Adrenal gland (tissue), 12 donors: Measurements from ENCODE around the gene C22orf31. TPM values are rescaled to one million over a fixed set of nuclear protein-coding genes. Genes with fewer than 3 reads are reported as not detected.

Experiments
- DNase-seq, 7 donors: peaks; one replicate each; pipeline ENCODE4 v3.0.0-alpha.2; 2019 to 2020
- H3K27ac ChIP-seq, 5 donors: fragments of 200-600 bp; sonication (generic) in 4 of 5; 1 replicate in 3 of 5; 2 replicates in 2 of 5; pipeline versions ENCODE4 v1.5.1 to v1.8.0; 2016 to 2020; ENCODE audit warnings: mild to moderate bottlenecking in 1 of 5
- H3K27me3 ChIP-seq: fragments of 200-600 bp; 2 replicates; pipeline ENCODE4 v1.8.0; 2021
- H3K36me3 ChIP-seq, 2 donors: fragments of 200-600 bp; replicated peaks in 1 of 2; 1 replicate in 1 of 2; 2 replicates in 1 of 2; pipeline versions ENCODE4 v1.5.1 to v1.8.0; 2018 to 2022
- H3K4me1 ChIP-seq, 2 donors: fragments of 200-600 bp; replicated peaks in 1 of 2; 1 replicate in 1 of 2; 2 replicates in 1 of 2; pipeline versions ENCODE4 v1.5.1 to v1.8.0; 2018 to 2021
- H3K4me3 ChIP-seq, 4 donors: fragments of 200-600 bp; sonication (generic) in 3 of 4; one replicate each; pipeline ENCODE4 v1.5.1; 2016 to 2018
- H3K9me3 ChIP-seq, 3 donors: fragments of 200-600 bp; sonication (generic) in 1 of 3; replicated peaks in 1 of 3; 1 replicate in 2 of 3; 2 replicates in 1 of 3; pipeline versions ENCODE4 v1.5.1 to v1.8.0; 2016 to 2021
- POLR2A ChIP-seq, 2 donors: fragments of 450-650 bp; IDR thresholded peaks; one replicate each; pipeline ENCODE4 v1.6.1; 2017; ENCODE audit warnings: antibody characterized with exemption in 2 of 2, mild to moderate bottlenecking in 2 of 2, moderate library complexity in 1 of 2
- WGBS, 4 donors: extraction: QIAGEN DNeasy Blood & Tissue Kit in 2 of 4; methylation state at CpG; one replicate each; pipeline versions ENCODE4 v1.1.5 to v1.1.7; 2013 to 2017; 5-methylcytosine and 5-hydroxymethylcytosine counted together
- intact Hi-C, 2 donors: fragments of 100-400 bp; cut with DNase I; formaldehyde crosslinking; loops; one replicate each; pipeline versions ENCODE4 v1.14.1 to v1.15.0; 2022 to 2023
- polyA plus RNA-seq, 3 donors: library from polyadenylated mRNA; stranded (reverse); fragments of 200-250 nt in 2 of 3; fragments of 350-450 nt in 1 of 3; fragmentation: Illumina TruSeq in 1 of 3; extraction: RNeasy Lipid Tissue Mini Kit (QIAGEN cat#74804) in 1 of 3; gene quantifications; one replicate each; pipeline ENCODE4 v1.2.3, GENCODE V29; 2013 to 2014
- total RNA-seq, 9 donors: library from RNA; depleted of rRNA in 4 of 9; stranded (reverse); fragments of >200 nt in 4 of 9; fragments of 120-200 nt in 1 of 9; fragmentation: NEBNext Ultra II Directional in 1 of 9; extraction: Animal tissue kit (Norgen Biotek cat#: 25700) in 1 of 9; gene quantifications; one replicate each; pipeline versions ENCODE4 v1.1.0 to v1.2.4, GENCODE V29; 2013 to 2023
- TF ChIP-seq, protein P1 (sequence below), 6 experiments: fragments of 450-650 bp in 4 of 6; fragments of 200-600 bp in 2 of 6; sonication (generic) in 1 of 6; IDR thresholded peaks; 1 replicate in 5 of 6; 2 replicates in 1 of 6; pipeline versions ENCODE4 v1.5.1 to v1.8.0; 2016 to 2021; ENCODE audit warnings: antibody characterized with exemption in 6 of 6, mild to moderate bottlenecking in 2 of 6, moderate library complexity in 1 of 6
- donor health status: healthy with polysubstance abuse.
- donor health status: Bipolar disorder and iron deficiency.
- donor health status: DM: yes; HTN: yes; CAD: no.
- donor health status: DM: no; HTN: no; CAD: no.
- donor health status: DM: no; HTN: no; CAD: no.
- donor health status: DM: yes; HTN: yes; CAD: no.

C22orf31 gene
- total and polyA plus RNA-seq, 12 donors, result 0.11 to 1.9 (median 0.90) TPM; not detected in 8

DNA sequence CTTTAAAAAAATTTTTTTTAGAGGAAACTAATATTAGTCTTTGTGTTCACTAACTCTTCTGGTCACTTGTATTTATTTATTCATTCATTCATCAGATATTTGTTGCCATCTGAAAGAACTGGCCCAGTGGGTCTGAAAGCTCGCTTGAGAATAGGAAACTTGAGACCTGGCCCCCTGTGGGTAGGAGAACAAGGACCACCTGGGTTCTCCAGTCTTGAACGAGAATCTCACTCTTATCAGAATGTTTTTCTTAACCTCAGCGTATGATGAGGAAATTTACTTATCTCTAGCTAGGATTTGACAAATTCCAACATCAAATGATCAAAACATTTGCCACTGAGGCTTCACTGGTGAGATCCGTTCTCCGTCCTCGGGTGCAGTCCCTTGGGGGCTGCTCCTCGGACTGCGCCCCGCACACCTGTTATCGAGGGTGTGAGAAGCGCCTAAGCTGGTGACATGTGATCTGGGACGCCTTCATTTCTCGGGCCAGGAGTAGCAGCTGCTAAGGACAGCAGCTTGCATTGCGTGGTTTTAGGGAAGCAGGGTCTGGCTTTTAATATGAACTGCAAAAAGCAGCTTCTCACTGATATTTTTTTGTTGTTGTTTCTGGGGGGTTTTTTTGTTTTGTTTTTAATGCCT, 6.3 kb downstream of the C22orf31 start:
- no peaks in the 10 kb centered on the region for H3K9me3 ChIP-seq
- no peak for TF ChIP-seq POLR2A (IDR thresholded peaks at IDR 0.05)
- TF ChIP-seq, protein P1, sequence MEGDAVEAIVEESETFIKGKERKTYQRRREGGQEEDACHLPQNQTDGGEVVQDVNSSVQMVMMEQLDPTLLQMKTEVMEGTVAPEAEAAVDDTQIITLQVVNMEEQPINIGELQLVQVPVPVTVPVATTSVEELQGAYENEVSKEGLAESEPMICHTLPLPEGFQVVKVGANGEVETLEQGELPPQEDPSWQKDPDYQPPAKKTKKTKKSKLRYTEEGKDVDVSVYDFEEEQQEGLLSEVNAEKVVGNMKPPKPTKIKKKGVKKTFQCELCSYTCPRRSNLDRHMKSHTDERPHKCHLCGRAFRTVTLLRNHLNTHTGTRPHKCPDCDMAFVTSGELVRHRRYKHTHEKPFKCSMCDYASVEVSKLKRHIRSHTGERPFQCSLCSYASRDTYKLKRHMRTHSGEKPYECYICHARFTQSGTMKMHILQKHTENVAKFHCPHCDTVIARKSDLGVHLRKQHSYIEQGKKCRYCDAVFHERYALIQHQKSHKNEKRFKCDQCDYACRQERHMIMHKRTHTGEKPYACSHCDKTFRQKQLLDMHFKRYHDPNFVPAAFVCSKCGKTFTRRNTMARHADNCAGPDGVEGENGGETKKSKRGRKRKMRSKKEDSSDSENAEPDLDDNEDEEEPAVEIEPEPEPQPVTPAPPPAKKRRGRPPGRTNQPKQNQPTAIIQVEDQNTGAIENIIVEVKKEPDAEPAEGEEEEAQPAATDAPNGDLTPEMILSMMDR (IDR thresholded peaks at IDR 0.05), result no peak
- H3K36me3 ChIP-seq, result peaks cover 0 to 4% of the 10 kb centered on the region in 2 donors
- DNase-seq, result no peak
- intact Hi-C loops, result no loop called here
- H3K4me3 ChIP-seq, result no peak overlapping the region
- WGBS, 4 donors, result 77 to 84% (median 82%) methylated on average over 14 of the region's 14 CpGs
- peaks cover 0 to 5% of the 10 kb centered on the region in 2 donors for H3K4me1 ChIP-seq
- no peak overlapping the region for H3K27ac ChIP-seq
- no peaks in the 10 kb centered on the region for H3K27me3 ChIP-seq

DNA sequence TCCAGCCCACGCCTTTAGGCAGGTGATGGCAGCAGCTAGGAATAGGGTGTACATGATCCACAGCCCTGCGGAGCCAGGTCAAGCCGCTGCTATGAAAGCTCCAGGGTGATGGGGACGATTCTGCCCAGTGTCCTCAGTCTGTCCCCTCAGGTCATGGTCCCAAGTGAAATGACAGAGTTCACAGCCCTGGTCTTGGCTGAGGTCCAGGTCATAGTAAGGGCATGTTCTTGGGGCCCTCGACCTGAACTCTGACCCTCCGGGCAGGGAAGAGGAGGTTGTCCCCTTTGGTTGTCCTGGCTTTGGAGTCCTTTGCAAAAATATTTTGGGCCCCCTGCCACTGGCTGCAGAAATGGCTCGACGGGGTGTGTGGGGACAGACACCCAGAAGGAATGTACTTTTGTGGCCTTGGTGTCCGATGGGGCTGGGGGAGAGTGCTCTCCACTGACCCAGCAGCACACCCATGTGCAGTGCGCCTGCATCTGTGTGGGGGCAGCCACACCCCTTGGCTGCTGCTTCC, 7.3 kb downstream of the C22orf31 start:
- Histone ChIP-seq H3K27ac (no peak overlapping the region), H3K4me3 (no peak overlapping the region), H3K36me3 (peaks cover 0 to 14% of the 10 kb centered on the region in 2 donors), H3K27me3 (no peaks in the 10 kb centered on the region), H3K4me1 (peaks cover 0 to 4% of the 10 kb centered on the region in 2 donors), H3K9me3 (no peaks in the 10 kb centered on the region)
- no peak for DNase-seq
- intact Hi-C loops, result no loop called here
- 71 to 76% (median 73%) methylated on average over 5 to 10 of the region's 10 CpGs for WGBS, 4 donors
- no peak for TF ChIP-seq POLR2A (IDR thresholded peaks at IDR 0.05)
- TF ChIP-seq, protein P1 (IDR thresholded peaks at IDR 0.05), result no peak

DNA sequence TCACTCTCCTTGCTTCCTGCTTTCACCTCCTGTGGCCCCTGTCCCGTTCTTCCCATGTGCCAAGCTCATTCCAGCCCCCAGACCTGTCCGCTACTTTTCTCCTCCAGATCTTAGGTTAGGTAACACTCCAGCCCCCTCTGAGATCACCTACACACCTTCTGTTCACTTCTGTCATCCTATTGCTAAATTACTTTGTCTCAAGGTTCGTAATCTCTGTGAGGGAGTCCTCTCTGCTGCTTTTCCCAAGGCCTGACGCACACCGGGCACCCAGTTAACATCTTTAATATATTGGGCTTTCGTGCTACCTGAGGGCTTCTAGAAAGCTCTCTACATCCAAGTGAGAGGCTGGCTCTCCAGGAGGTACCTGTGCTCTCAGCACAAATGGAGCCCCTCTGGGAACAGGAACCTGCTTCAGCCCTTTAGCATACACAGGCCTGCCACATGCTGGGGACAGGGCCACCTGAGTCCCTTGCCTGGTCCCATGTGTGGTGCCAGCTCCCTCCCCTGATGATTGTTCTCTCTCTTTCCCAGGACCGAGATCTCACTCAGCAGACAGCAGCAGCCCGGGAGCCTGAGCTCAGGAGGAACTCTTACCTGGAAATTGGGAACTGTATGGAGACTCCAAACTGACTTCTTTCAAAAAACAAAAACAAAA, 8.5 kb downstream of the C22orf31 start:
- no peak for DNase-seq
- H3K27me3 ChIP-seq, result no peaks in the 10 kb centered on the region
- TF ChIP-seq, protein P1 (IDR thresholded peaks at IDR 0.05), result no peak
- TF ChIP-seq POLR2A (IDR thresholded peaks at IDR 0.05), result no peak
- no peak overlapping the region for H3K27ac ChIP-seq
- intact Hi-C loops, result no loop called here
- no peaks in the 10 kb centered on the region for H3K4me1 ChIP-seq
- H3K9me3 ChIP-seq, result no peaks in the 10 kb centered on the region
- H3K4me3 ChIP-seq, result no peak overlapping the region
- WGBS, 4 donors, result 91 to 100% (median 95%) methylated on average over 8 of the region's 8 CpGs
- peaks cover 0 to 25% of the 10 kb centered on the region in 2 donors for H3K36me3 ChIP-seq

DNA sequence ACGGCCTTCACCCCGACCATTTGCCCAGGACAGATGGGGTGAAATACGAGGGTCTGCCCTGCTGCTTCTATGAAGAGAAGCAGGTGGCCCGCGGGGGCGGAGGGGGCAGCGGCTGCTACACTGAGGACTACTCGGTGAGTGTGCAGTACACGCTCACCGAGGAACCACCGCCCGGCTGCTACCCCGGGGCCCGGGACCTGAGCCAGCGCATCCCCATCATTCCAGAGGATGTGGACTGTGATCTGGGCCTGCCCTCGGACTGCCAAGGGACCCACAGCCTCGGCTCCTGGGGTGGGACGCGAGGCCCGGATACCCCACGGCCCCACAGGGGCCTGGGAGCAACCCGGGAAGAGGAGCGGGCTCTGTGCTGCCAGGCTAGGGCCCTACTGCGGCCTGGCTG, 11.2 kb downstream of the C22orf31 start:
- DNase-seq, result no peak
- intact Hi-C loops, result no loop called here

More for the DNA sequence above, 11.2 kb downstream of the C22orf31 start:
- Histone ChIP-seq H3K27ac (no peak overlapping the region), H3K4me1 (no peaks in the 10 kb centered on the region), H3K27me3 (no peaks in the 10 kb centered on the region), H3K9me3 (no peaks in the 10 kb centered on the region), H3K4me3 (no peak overlapping the region), H3K36me3 (peaks cover 0 to 46% of the 10 kb centered on the region in 2 donors)
- 87 to 90% (median 88%) methylated on average over 17 to 24 of the region's 24 CpGs; no CpG with 5 or more reads in 1 of the 4 donors for WGBS, 4 donors
- TF ChIP-seq, protein P1 (IDR thresholded peaks at IDR 0.05), result no peak
- no peak for TF ChIP-seq POLR2A (IDR thresholded peaks at IDR 0.05)
